GM10266 (cell line): ENCODE data around the gene SOX6.

Experiments
- DNase-seq: peaks from one replicate; pipeline ENCODE4 v3.0.0; 2012; ENCODE audit errors: extremely low spot score
- TF ChIP-seq, protein P1 (sequence below): IDR thresholded peaks from 2 replicates; pipeline ENCODE4 v1.5.1; 2012; ENCODE audit warnings: mild to moderate bottlenecking, low read depth; ENCODE audit not compliant: control insufficient read depth, insufficient read depth; ENCODE audit errors: missing control alignments

SOX6 gene

DNA sequence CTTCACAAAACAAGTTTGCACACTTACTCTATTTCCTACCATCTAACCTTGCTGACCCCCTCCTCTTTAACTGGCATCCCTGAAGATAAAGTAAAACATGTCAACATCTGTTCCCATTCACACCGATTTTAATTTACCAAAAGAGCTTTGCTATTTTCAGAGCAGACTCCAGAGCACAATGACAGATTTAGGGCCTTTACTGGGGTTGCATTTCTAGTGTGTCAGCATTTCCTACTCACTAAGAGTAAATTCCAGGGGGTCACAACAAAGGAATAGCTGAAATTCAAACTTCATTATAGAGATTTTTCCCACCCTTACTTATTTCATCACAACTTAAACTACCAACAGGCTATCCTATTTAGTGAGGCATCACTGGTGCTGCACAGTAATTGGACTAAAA, 60.8 kb downstream of the SOX6 start:
- DNase-seq = no peak
- TF ChIP-seq, protein P1, sequence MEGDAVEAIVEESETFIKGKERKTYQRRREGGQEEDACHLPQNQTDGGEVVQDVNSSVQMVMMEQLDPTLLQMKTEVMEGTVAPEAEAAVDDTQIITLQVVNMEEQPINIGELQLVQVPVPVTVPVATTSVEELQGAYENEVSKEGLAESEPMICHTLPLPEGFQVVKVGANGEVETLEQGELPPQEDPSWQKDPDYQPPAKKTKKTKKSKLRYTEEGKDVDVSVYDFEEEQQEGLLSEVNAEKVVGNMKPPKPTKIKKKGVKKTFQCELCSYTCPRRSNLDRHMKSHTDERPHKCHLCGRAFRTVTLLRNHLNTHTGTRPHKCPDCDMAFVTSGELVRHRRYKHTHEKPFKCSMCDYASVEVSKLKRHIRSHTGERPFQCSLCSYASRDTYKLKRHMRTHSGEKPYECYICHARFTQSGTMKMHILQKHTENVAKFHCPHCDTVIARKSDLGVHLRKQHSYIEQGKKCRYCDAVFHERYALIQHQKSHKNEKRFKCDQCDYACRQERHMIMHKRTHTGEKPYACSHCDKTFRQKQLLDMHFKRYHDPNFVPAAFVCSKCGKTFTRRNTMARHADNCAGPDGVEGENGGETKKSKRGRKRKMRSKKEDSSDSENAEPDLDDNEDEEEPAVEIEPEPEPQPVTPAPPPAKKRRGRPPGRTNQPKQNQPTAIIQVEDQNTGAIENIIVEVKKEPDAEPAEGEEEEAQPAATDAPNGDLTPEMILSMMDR = no peak

DNA sequence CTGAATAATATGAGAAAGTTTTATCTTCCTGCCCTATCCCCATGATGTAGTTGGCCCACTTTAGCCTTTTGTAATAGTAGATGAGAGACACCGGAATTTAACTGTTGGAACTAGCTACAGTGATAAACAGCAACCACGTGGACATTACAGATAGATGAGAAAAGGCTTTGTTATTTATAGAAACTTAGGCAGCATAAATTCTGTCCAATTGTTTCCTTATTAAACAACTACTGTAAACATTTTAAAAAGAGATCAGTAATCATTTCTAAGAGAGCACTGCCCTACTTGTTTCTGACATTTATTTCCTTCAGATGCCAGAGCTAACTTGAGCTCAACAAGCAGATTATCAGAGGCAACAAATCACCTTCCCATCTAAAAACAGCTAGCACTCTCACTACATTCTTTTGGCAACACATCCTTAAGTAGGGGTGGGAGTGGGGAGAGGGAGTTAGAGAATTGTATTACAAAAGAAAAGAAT, 63.1 kb downstream of the SOX6 start:
- TF ChIP-seq, protein P1 = no peak
- DNase-seq = no peak

DNA sequence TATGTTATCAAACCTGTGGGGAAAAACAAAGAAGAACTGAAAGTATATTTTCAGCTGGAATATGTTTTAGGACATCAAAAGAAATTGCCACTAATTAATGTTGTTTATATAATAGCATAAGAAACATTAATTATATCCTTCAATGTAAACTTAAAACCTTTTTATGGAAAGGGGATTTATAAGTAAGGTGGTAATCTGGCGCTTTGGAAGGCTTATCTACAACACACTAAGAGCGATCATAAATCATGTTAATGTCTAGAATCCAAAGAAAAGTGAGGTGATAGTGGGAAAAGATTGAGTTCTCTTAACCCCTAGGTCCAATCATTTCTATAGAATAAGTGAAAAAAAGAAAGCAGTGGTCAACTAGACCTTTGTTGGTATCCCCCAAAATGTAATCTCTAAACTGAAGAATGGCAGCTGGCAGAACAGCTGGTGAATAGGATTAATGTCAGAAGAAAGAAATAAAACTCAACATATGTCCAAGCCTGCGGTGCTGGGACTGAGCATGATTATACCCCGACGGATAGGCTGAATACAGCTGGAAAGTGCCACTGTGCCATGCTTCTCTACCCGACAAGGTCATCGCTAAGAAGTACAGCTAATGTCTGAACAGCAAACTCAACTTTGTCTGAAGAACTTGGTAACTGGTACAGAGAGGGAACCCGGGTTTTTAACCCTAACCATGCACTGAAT, 64.0 kb downstream of the SOX6 start:
- TF ChIP-seq, protein P1 = no peak
- no peak for DNase-seq

DNA sequence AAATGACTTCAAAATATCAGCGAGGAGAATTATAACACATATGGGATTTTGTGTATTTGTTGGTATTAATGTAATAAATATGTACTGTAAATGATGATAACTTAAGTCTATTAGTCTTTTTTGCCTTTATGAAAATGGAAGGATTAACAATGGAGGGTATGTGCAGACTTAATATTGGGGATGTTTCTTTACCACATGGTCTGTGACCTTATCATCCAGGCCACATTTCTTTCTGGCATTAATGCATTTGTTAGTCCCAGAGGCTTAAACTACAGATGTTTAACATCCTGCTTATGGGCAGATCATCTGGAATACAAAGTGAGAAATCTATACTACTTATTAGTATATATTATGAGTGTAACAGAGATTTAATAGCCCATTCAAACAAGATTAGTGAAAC, 64.6 kb downstream of the SOX6 start:
- TF ChIP-seq, protein P1 = no peak
- DNase-seq = no peak

DNA sequence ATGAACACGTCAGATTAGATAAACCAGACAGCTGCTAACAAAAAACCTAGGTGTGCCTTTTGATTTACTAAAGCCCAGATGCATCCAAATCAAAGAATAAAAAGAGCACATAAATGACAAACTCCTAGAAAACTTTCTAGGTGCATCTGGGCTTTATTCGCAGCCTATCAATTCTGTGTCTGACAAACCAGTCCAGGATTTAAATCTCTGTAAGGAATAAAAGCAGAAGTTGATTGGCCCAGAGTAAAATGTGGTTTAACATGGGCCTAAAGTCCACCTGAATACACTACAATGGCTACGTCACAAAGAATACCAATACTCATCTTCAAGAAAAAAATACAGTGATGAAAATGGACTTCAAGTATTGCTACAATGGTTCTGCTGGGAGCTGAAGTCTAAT, 66.8 kb downstream of the SOX6 start:
- DNase-seq = no peak
- TF ChIP-seq, protein P1 = no peak

DNA sequence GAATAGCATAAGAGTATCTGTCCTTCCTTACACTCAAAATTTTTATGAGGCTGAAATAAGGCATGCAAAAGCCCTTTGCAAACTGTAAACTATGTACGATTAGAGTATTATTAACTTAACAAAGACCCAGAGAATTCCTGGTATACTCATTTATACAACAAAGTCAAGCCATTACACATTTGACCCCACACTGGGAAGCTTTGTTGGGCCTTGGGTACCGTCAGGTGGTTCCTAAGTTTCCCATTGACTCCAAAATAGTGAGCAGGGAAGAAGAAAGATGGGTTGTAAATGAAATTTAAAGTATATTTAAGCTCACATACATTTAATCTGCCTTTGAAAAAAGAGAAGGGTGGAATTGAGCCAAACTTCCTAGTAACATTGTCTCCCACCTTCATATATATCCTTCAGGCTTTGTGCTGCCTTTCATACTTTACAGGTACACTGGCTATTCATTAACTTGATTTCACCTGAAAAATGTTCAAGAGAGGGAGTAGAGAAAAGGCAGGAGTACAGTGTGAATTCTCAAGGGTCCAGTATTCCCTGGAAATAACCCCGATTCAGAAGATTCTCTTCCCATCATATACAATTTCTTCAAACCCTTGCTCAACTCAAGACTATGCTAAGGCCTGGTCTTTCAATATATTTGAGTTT, 68.6 kb downstream of the SOX6 start:
- no peak for DNase-seq
- TF ChIP-seq, protein P1 = no peak

DNA sequence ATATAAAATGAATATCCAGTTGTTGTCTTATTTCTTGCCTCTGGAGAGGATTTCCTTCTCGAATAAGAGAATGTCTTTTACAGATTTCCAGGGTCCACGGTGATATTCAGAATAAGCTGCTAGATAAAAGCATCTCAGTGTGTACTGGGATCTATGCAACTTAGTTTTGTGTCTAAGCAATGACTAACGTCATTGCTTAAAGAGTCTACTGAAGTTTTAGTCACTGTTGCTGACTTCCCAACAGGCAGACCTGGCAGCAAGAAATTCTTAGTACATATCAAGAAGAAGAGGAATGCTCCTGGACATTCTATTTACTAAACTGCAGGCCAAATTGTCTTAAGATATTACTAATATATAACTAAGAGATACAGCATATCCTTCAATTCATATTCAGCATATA, 70.3 kb downstream of the SOX6 start:
- TF ChIP-seq, protein P1 = no peak
- DNase-seq = no peak
